Measurements from ENCODE around the gene PHACTR1.

DNA sequence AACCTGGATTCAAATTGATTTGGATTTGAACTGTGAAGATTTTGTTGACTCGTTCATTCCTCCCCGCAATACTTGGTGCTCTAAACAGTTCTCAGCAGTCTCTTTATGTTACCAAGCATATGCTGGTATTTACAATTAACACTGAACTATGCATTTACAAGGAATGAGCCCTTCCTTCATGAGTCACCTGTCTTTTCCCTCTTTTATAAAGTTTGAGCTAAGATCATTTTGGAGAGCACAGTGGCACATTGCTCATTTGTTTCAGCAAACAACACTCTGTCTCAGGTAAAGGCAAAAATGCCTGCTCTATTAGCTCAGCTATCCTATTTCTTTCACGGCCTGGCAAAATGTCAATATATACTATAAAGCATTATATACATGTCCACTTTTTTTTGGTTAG, 285.4 kb downstream of the PHACTR1 start:
- TF ChIP-seq, protein P1, sequence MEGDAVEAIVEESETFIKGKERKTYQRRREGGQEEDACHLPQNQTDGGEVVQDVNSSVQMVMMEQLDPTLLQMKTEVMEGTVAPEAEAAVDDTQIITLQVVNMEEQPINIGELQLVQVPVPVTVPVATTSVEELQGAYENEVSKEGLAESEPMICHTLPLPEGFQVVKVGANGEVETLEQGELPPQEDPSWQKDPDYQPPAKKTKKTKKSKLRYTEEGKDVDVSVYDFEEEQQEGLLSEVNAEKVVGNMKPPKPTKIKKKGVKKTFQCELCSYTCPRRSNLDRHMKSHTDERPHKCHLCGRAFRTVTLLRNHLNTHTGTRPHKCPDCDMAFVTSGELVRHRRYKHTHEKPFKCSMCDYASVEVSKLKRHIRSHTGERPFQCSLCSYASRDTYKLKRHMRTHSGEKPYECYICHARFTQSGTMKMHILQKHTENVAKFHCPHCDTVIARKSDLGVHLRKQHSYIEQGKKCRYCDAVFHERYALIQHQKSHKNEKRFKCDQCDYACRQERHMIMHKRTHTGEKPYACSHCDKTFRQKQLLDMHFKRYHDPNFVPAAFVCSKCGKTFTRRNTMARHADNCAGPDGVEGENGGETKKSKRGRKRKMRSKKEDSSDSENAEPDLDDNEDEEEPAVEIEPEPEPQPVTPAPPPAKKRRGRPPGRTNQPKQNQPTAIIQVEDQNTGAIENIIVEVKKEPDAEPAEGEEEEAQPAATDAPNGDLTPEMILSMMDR (IDR thresholded peaks at IDR 0.05), result no peak
- no peak for TF ChIP-seq POLR2A (IDR thresholded peaks at IDR 0.05)
